RWPE1 (cell line): ENCODE results near the gene MICB.

Source experiments
- CTCF ChIA-PET: fragments of 350-600 bp; sonication (Branson Sonifier 250); formaldehyde crosslinking; extraction: SDS; loops from one replicate; lab custom pipeline; 2021; lab: Yijun Ruan, JAX
- POLR2A ChIA-PET: fragments of 400-600 bp; formaldehyde crosslinking; extraction: SDS; loops from one replicate; lab custom pipeline; 2020; ENCODE audit warnings: antibody characterized with exemption; ENCODE audit not compliant: low non-redundant PET; lab: Yijun Ruan, JAX
- DNase-seq: peaks from one replicate; pipeline ENCODE4 v3.0.0; 2012; ENCODE audit warnings: low spot score
- H3K27ac ChIP-seq: fragments of 450-650 bp; 2 replicates; pipeline ENCODE4 v1.5.1; 2017
- CTCF ChIP-seq: fragments of 450-650 bp; conservative IDR thresholded peaks from 2 replicates; pipeline ENCODE4 v1.5.1; 2017; ENCODE audit warnings: low read depth, mild to moderate bottlenecking

MICB gene

GRCh38 chr6:31538805-31539400 lies 41.0 kb downstream of the MICB start:
- no peak for DNase-seq
- H3K27ac ChIP-seq: no peak overlapping the region
- CTCF ChIA-PET: interaction anchor here (1.0 kb wide), 1 partner anchor 59 kb away, joined by 4 read pairs; no protein-coding TSS in a partner anchor
- no peak for TF ChIP-seq CTCF
- POLR2A ChIA-PET: interaction anchor here (0.6 kb wide), 1 partner anchor 61 kb away, joined by 3 read pairs; no protein-coding TSS in a partner anchor

GRCh38 chr6:31540640-31541039 lies 42.7 kb downstream of the MICB start:
- peak overlapping the region; percentile 93 for H3K27ac ChIP-seq
- TF ChIP-seq CTCF: no peak
- no peak for DNase-seq
- CTCF ChIA-PET: interaction anchor here (1.7 kb wide), 1 partner anchor 40 kb away, joined by 5 read pairs; no protein-coding TSS in a partner anchor
- POLR2A ChIA-PET: no interaction called here

GRCh38 chr6:31541059-31541657 lies 43.2 kb downstream of the MICB start:
- CTCF ChIA-PET: interaction anchor here (0.6 to 1.7 kb wide), 6 partner anchors 39 to 347 kb away, joined by 3 to 5 read pairs (median 4); no protein-coding TSS in a partner anchor
- no peak for TF ChIP-seq CTCF
- peak; percentile 42 for DNase-seq
- H3K27ac ChIP-seq: peak overlapping the region; percentile 93
- POLR2A ChIA-PET: interaction anchor here (0.5 to 0.8 kb wide), 2 partner anchors 138 to 699 kb away, joined by 3 to 4 read pairs; partner anchors contain the start of gene MICA

- DNase-seq: peak; percentile 92
- no peak for TF ChIP-seq CTCF
- ChIA-PET CTCF (interaction anchor here (0.6 to 2.0 kb wide), 8 partner anchors 10 to 346 kb away, joined by 3 to 6 read pairs (median 4); no protein-coding TSS in a partner anchor), POLR2A (interaction anchor here (0.8 kb wide), 1 partner anchor 138 kb away, joined by 3 read pairs; the partner anchor contains the start of gene MICA)
- H3K27ac ChIP-seq: peak within 1 kb of the TSS; percentile 93
Measured at GRCh38 chr6:31541658-31542521, 43.9 kb downstream of the MICB start, which contains the start of gene DDX39B. DDX39B (minus strand) TSS chr6:31542003; CDS start chr6:31540532, 1,471 bp downstream.

- POLR2A ChIA-PET: interaction anchor here (0.7 kb wide), 1 partner anchor 119 kb away, joined by 3 read pairs; no protein-coding TSS in a partner anchor
- no peak for DNase-seq
- CTCF ChIA-PET: interaction anchor here (2.0 kb wide), 1 partner anchor 54 kb away, joined by 6 read pairs; no protein-coding TSS in a partner anchor
- H3K27ac ChIP-seq: no peak overlapping the region
- TF ChIP-seq CTCF: no peak
Measured at GRCh38 chr6:31543639-31544038, 45.7 kb downstream of the MICB start.
